ENCODE data around the gene EPN2. TPM values are rescaled to one million over a fixed set of nuclear protein-coding genes. Genes with fewer than 3 reads are reported as not detected.

EPN2 gene
- total RNA-seq, 1 experiment from 2014 or later, result 57.8 TPM

- no peak overlapping the region for H3K4me2 ChIP-seq (ENCODE audit: insufficient read depth, insufficient read length, low read length)
- no peak overlapping the region for H2BK15ac ChIP-seq (ENCODE audit: low read depth, low read length)
- H3K18ac ChIP-seq (ENCODE audit: insufficient read length, low read depth, low read length), result no peak overlapping the region
- H4K5ac ChIP-seq (ENCODE audit: insufficient read length, low read depth, low read length), result no peak overlapping the region
- no peaks in the 10 kb centered on the region for H3K9me3 ChIP-seq (ENCODE audit: control insufficient read depth, low read depth, low read length)
- no peak overlapping the region for H2BK120ac ChIP-seq (ENCODE audit: low read depth, low read length, poor library complexity, severe bottlenecking)
- Mint-ChIP-seq H3K36me3 (ENCODE audit: insufficient read depth in 1 of 3, low read depth in 3 of 3) (peaks cover under 1 to 2% (median under 1%) of the 10 kb centered on the region in 3 experiments; a peak in 3 of 7 replicates), H3K27me3 (ENCODE audit: low read depth) (no peaks in the 10 kb centered on the region), H3K4me1 (peaks cover 11 to 16% of the 10 kb centered on the region in 2 experiments), H3K9me3 (no peaks in the 10 kb centered on the region), H3K4me3 (no peak overlapping the region), H3K27ac (0 out of 7 replicates have a peak overlapping the region, but pooled peaks of 1 of the 3 experiments have one; percentile 50)
- H2AFZ ChIP-seq (ENCODE audit: low read length), result no peak overlapping the region
- no peak overlapping the region for H3K9ac ChIP-seq (ENCODE audit: extremely low read depth, insufficient read length, low read length)
- peaks cover 3% of the 10 kb centered on the region for H4K20me1 ChIP-seq (ENCODE audit: control insufficient read depth, insufficient read depth, insufficient read length)
- no peak for DNase-seq
- no peak overlapping the region for H2BK12ac ChIP-seq (ENCODE audit: insufficient read length, low read depth, low read length)
- WGBS (ENCODE audit: extremely low coverage, insufficient read length, low lambda C conversion rate), result no CpG with 5 or more reads among the region's 3 CpGs
- H2AK5ac ChIP-seq (ENCODE audit: insufficient read length, low read length), result no peak overlapping the region
- H3K23ac ChIP-seq (ENCODE audit: insufficient read length, low read depth, low read length), result no peak overlapping the region
- H3K27ac ChIP-seq (ENCODE audit: insufficient read length, low read depth, low read length), result no peak overlapping the region
- H3K23me2 ChIP-seq (ENCODE audit: insufficient read length, low read depth, low read length, poor library complexity, severe bottlenecking), result no peaks in the 10 kb centered on the region
- H3K79me1 ChIP-seq (ENCODE audit: insufficient read depth, low read depth, low read length, poor library complexity, severe bottlenecking), result peaks cover 3% of the 10 kb centered on the region
- no peak overlapping the region for H3K56ac ChIP-seq (ENCODE audit: insufficient read length, low read depth, low read length)
- H3K4ac ChIP-seq (ENCODE audit: low read depth, low read length), result no peak overlapping the region
- no peak for TF ChIP-seq CTCF (conservative IDR thresholded peaks at IDR 0.05)
- H2BK5ac ChIP-seq (ENCODE audit: insufficient read length, low read length), result no peak overlapping the region
- H3T11ph ChIP-seq (ENCODE audit: low read length), result no peak overlapping the region
- no peaks in the 10 kb centered on the region for H3K79me2 ChIP-seq (ENCODE audit: insufficient read depth, low read length)
- H4K8ac ChIP-seq (replicated peaks; ENCODE audit: insufficient read length, low read depth, low read length), result no peak overlapping the region
- no peak overlapping the region for H2BK20ac ChIP-seq (ENCODE audit: low read depth, low read length, poor library complexity, severe bottlenecking)
- H3K27me3 ChIP-seq (ENCODE audit: insufficient read depth, low read length), result no peaks in the 10 kb centered on the region
- H4K91ac ChIP-seq (ENCODE audit: insufficient read length, low read depth, low read length), result no peak overlapping the region
- peaks cover 5% of the 10 kb centered on the region; the same call in 1 of the 2 replicates for H3K4me1 ChIP-seq (ENCODE audit: insufficient read depth, low read length)
- no peak overlapping the region for H3K14ac ChIP-seq (ENCODE audit: insufficient read depth, low read length)
Measured at GRCh38 chr17:19294443-19294842, 57.3 kb downstream of the EPN2 start.

Data from H9 (cell line).